ENCODE results near the gene OR11G2. TPM values are rescaled to one million over a fixed set of nuclear protein-coding genes. Genes with fewer than 3 reads are reported as not detected.

The OR11G2 gene, protein sequence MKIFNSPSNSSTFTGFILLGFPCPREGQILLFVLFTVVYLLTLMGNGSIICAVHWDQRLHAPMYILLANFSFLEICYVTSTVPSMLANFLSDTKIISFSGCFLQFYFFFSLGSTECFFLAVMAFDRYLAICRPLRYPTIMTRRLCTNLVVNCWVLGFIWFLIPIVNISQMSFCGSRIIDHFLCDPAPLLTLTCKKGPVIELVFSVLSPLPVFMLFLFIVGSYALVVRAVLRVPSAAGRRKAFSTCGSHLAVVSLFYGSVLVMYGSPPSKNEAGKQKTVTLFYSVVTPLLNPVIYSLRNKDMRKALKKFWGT
- not detected in 2 replicates for total RNA-seq

DNA sequence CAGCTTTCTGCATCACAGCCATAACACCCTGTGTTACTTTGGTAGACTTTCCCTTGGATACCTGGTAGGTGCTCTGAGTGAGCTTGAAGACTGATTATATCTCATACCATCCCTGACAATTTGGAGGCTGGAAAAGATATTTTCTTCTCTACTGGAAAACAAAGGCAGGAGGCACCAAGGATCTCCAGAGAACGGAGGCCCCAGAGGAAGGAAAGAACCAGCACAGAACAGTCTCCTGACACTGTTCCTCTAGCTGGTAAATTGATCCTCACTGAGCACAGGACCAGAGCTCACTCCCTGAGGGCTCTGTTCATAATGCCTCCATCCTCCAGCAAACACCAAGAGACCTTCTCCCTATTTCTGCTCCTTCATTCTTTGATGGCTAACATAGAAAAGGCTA, at the start of gene OR11G2:
Gene OR11G2, plus strand, starts transcription at position 301 of the 400 bp plus-strand sequence. CDS start 6,542 bp downstream, outside the sequence.

DNA sequence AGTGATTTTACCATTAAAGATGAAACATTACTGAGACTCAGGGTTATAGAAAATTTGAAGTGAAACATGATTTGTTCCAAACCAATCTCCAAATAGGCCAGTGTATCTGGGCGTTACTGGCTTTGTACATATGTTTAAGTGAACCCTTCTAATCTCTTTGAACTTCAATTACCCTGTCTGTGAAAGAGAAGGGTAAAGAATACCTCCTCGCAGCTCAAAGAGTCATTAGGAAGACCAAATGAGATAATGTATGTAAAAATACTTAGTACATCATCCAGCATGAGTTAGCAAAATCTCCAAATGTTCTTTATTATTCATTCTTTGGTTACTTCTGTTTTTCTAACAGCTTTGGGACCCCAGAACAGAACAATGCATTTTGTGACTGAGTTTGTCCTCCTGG, 32.7 kb downstream of the OR11G2 start, which contains the start of gene OR11H6:
Gene OR11H6, plus strand, starts transcription at position 301 of the 400 bp plus-strand sequence. Its CDS starts 0 bp downstream, at position 301.

DNA sequence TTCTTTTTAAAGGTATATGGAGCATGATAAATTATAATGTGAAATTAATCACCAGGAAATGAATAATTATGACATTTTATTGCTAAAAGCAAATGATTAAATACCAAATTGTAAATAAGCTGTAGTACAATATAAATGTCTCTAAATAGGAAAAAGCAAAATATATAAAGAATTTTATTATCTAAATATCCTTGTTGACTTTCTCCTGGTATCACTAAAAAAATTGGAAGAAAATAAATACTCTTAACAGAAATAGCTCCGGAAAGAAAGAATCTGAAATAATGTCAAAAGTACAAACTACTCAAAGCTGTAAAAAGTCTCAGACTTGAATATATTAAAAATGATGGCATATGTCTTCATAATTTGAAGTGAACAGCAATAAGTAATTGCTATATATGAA, 38.0 kb downstream of the OR11G2 start, which contains the start of gene OR11H7:
Gene OR11H7, plus strand, starts transcription at position 301 of the 400 bp plus-strand sequence.

Other genes starting within 250 kb of the OR11G2 start
- not detected in 2 replicates for gene OR4K15, start 215.3 kb upstream of the OR11G2 start, total RNA-seq
- not detected in 2 replicates for gene OR4Q2, start 188.7 kb upstream of the OR11G2 start, total RNA-seq
- not detected in 2 replicates for gene OR4K14, start 171.6 kb upstream of the OR11G2 start, total RNA-seq
- under 0.01 TPM in 1 of 2 replicates, not detected in the other for gene OR4K13, start 154.9 kb upstream of the OR11G2 start, total RNA-seq
- gene OR4L1, start 130.9 kb upstream of the OR11G2 start, total RNA-seq = not detected in 2 replicates
- gene OR4K17, start 80.2 kb upstream of the OR11G2 start, total RNA-seq = not detected in 2 replicates
- gene OR4N5, start 52.1 kb upstream of the OR11G2 start, total RNA-seq = not detected in 2 replicates
- not detected in 2 replicates for gene OR11H6, start 32.8 kb downstream of the OR11G2 start, total RNA-seq
- gene OR11H7, start 38.1 kb downstream of the OR11G2 start, total RNA-seq = not detected in 2 replicates
- not detected in 2 replicates for gene OR11H4, start 48.4 kb downstream of the OR11G2 start, total RNA-seq
- 27.1 and 44.9 TPM in 2 replicates for gene TTC5, start 115.1 kb downstream of the OR11G2 start, total RNA-seq
- 35.9 and 45.7 TPM in 2 replicates for gene CCNB1IP1, start 142.4 kb downstream of the OR11G2 start, total RNA-seq
- 3.3 and 5.7 TPM in 2 replicates for gene PARP2, start 152.7 kb downstream of the OR11G2 start, total RNA-seq
- 12.0 and 12.5 TPM in 2 replicates for gene TEP1, start 222.6 kb downstream of the OR11G2 start, total RNA-seq
- gene KLHL33, start 245.3 kb downstream of the OR11G2 start, total RNA-seq = 0.32 and 0.60 TPM in 2 replicates

Data from bronchial smooth muscle cell (primary cell).